ENCODE data around the gene TAS2R38. TPM values are rescaled to one million over a fixed set of nuclear protein-coding genes. Genes with fewer than 3 reads are reported as not detected.

The TAS2R38 gene
- total RNA-seq, 1 experiment from 2014 or later, result not detected

DNA sequence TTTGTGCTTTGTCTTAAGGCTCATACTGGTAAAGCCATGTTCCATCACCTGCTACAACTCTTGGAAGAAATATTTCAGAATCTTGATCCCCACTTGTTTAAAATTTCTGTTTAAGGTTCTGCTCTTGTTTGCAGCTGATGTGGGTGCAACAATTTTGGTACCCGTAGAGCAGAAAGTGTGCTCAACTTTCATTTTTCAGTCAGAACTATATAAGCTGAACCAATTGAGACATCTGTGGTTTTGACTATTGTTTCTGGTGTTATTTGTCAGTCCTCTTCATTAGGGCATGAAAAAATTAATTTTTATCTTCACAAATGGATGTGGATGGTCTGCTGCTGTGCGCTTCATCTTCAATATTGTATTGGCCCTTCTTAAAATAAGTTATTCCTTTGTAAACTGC, 33.0 kb upstream of the TAS2R38 start:
- ATAC-seq, result no peak
- no peak overlapping the region for H3K27ac Mint-ChIP-seq
- no peaks in the 10 kb centered on the region; the same call in 1 of the 2 replicates for H3K27me3 Mint-ChIP-seq (ENCODE audit: low read depth)
- POLR2A ChIA-PET, result no interaction called here
- no peak for TF ChIP-seq NFATC4 (CRISPR knock-in tag; IDR thresholded peaks at IDR 0.05)
- TF ChIP-seq HMGA2 (CRISPR knock-in tag; IDR thresholded peaks at IDR 0.05), result no peak
- TF ChIP-seq CREM (CRISPR knock-in tag; IDR thresholded peaks at IDR 0.05), result no peak
- no peak for TF ChIP-seq CREB1 (CRISPR knock-in tag; IDR thresholded peaks at IDR 0.05)
- TF ChIP-seq MYBL2 (CRISPR knock-in tag; IDR thresholded peaks at IDR 0.05), result no peak
- no peak for TF ChIP-seq NR1H2 (CRISPR knock-in tag; IDR thresholded peaks at IDR 0.05)
- TF ChIP-seq FOXP1 (CRISPR knock-in tag; IDR thresholded peaks at IDR 0.05; ENCODE audit: borderline replicate concordance), result no peak
- no peak for DNase-seq (ENCODE audit: low spot score)
- H3K36me3 Mint-ChIP-seq, result no peaks in the 10 kb centered on the region
- no peak overlapping the region for H3K4me3 Mint-ChIP-seq
- no peaks in the 10 kb centered on the region for H3K4me1 Mint-ChIP-seq
- no peaks in the 10 kb centered on the region for H3K9me3 Mint-ChIP-seq
- CTCF ChIA-PET, result interaction anchor here (2.1 kb wide), 1 partner anchor 30 kb away, joined by 6 read pairs; no protein-coding TSS in a partner anchor

DNA sequence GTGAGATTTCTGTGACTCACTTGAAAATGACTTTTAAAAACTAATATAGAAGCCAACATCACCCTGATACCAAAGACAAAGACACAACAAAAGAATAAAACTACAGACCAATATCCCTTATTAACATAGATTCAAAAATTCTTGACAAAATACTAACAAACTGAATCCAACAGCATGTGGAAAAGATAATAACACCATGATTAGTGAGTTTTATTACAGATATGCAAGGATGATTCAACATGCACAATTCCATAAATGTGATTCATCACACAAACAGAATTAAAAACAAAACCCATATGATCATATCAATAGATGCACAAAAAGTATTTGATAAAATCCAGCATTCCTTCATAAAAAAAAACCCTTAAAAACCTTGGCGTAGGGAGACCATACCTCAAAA, 28.6 kb upstream of the TAS2R38 start:
- no peak for ATAC-seq
- no peak overlapping the region for H3K4me3 Mint-ChIP-seq
- DNase-seq (ENCODE audit: low spot score), result no peak
- TF ChIP-seq, protein P1, sequence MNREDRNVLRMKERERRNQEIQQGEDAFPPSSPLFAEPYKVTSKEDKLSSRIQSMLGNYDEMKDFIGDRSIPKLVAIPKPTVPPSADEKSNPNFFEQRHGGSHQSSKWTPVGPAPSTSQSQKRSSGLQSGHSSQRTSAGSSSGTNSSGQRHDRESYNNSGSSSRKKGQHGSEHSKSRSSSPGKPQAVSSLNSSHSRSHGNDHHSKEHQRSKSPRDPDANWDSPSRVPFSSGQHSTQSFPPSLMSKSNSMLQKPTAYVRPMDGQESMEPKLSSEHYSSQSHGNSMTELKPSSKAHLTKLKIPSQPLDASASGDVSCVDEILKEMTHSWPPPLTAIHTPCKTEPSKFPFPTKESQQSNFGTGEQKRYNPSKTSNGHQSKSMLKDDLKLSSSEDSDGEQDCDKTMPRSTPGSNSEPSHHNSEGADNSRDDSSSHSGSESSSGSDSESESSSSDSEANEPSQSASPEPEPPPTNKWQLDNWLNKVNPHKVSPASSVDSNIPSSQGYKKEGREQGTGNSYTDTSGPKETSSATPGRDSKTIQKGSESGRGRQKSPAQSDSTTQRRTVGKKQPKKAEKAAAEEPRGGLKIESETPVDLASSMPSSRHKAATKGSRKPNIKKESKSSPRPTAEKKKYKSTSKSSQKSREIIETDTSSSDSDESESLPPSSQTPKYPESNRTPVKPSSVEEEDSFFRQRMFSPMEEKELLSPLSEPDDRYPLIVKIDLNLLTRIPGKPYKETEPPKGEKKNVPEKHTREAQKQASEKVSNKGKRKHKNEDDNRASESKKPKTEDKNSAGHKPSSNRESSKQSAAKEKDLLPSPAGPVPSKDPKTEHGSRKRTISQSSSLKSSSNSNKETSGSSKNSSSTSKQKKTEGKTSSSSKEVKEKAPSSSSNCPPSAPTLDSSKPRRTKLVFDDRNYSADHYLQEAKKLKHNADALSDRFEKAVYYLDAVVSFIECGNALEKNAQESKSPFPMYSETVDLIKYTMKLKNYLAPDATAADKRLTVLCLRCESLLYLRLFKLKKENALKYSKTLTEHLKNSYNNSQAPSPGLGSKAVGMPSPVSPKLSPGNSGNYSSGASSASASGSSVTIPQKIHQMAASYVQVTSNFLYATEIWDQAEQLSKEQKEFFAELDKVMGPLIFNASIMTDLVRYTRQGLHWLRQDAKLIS (CRISPR knock-in tag; IDR thresholded peaks at IDR 0.05; ENCODE audit: borderline replicate concordance), result no peak
- TF ChIP-seq ZNF281 (CRISPR knock-in tag; IDR thresholded peaks at IDR 0.05) (no peak), GTF2I (CRISPR knock-in tag; conservative IDR thresholded peaks at IDR 0.05) (no peak), NR2C2 (CRISPR knock-in tag; IDR thresholded peaks at IDR 0.05) (no peak), CBFB (CRISPR knock-in tag; IDR thresholded peaks at IDR 0.05; ENCODE audit: low read depth) (no peak), ZNF671 (CRISPR knock-in tag; IDR thresholded peaks at IDR 0.05) (no peak), E2F5 (CRISPR knock-in tag; IDR thresholded peaks at IDR 0.05) (no peak), ZNF423 (CRISPR knock-in tag; IDR thresholded peaks at IDR 0.05) (no peak), CREB1 (CRISPR knock-in tag; IDR thresholded peaks at IDR 0.05) (no peak), NFATC4 (CRISPR knock-in tag; IDR thresholded peaks at IDR 0.05) (no peak), ELF4 (CRISPR knock-in tag; IDR thresholded peaks at IDR 0.05; ENCODE audit: low read depth) (no peak), FOXK1 (CRISPR knock-in tag; IDR thresholded peaks at IDR 0.05) (no peak), ZNF263 (CRISPR knock-in tag; IDR thresholded peaks at IDR 0.05; ENCODE audit: low read depth) (no peak), SMAD4 (CRISPR knock-in tag; IDR thresholded peaks at IDR 0.05) (no peak), KAT7 (CRISPR knock-in tag; IDR thresholded peaks at IDR 0.05; ENCODE audit: borderline replicate concordance) (no peak)
- no peaks in the 10 kb centered on the region; the same call in 1 of the 2 replicates for H3K27me3 Mint-ChIP-seq (ENCODE audit: low read depth)
- H3K36me3 Mint-ChIP-seq, result no peaks in the 10 kb centered on the region
- ChIA-PET POLR2A (no interaction called here), CTCF (no interaction called here)
- H3K4me1 Mint-ChIP-seq, result no peaks in the 10 kb centered on the region
- H3K27ac Mint-ChIP-seq, result no peak overlapping the region
- peaks cover 3% of the 10 kb centered on the region; the same call in 1 of the 2 replicates for H3K9me3 Mint-ChIP-seq

All from WTC11 (cell line).